ENCODE results near the gene ARHGEF26.
A peak's percentile ranks its signal among the peaks of the same experiment; 100 is the strongest.

ARHGEF26 gene

GRCh38 chr3:154210986-154211385, 89.8 kb downstream of the ARHGEF26 start:
- Histone ChIP-seq H3K27me3 (ENCODE audit: low read depth, low read length) (no peaks in the 10 kb centered on the region), H3K4me1 (ENCODE audit: control insufficient read depth in 1 of 2, insufficient read depth in 2 of 2, low read length in 2 of 2) (no peaks in the 10 kb centered on the region), H3K4me3 (ENCODE audit: low read depth in 1 of 2, low read length in 2 of 2) (no peak overlapping the region), H3K27ac (ENCODE audit: low read length) (no peak overlapping the region), H3K9me3 (ENCODE audit: control insufficient read depth in 1 of 2, low read length in 2 of 2) (no peaks in the 10 kb centered on the region), H3K36me3 (ENCODE audit: control insufficient read depth in 1 of 2, insufficient read depth in 2 of 2, low read length in 2 of 2) (peaks cover 3 to 10% of the 10 kb centered on the region in 2 donors)

GRCh38 chr3:154214306-154214705, 93.1 kb downstream of the ARHGEF26 start:
- H3K4me3 ChIP-seq (ENCODE audit: low read depth in 1 of 2, low read length in 2 of 2), result no peak overlapping the region
- H3K27me3 ChIP-seq (ENCODE audit: low read depth, low read length), result no peaks in the 10 kb centered on the region
- H3K9me3 ChIP-seq (ENCODE audit: control insufficient read depth in 1 of 2, low read length in 2 of 2), result no peaks in the 10 kb centered on the region
- H3K36me3 ChIP-seq (ENCODE audit: control insufficient read depth in 1 of 2, insufficient read depth in 2 of 2, low read length in 2 of 2), result peaks cover 7 to 8% of the 10 kb centered on the region in 2 donors
- H3K27ac ChIP-seq (ENCODE audit: low read length), result no peak overlapping the region
- peaks cover 0 to 5% of the 10 kb centered on the region in 2 donors for H3K4me1 ChIP-seq (ENCODE audit: control insufficient read depth in 1 of 2, insufficient read depth in 2 of 2, low read length in 2 of 2)

- no peaks in the 10 kb centered on the region for H3K27me3 ChIP-seq (ENCODE audit: low read depth, low read length)
- H3K4me1 ChIP-seq (ENCODE audit: control insufficient read depth in 1 of 2, insufficient read depth in 2 of 2, low read length in 2 of 2), result peaks cover 0 to 5% of the 10 kb centered on the region in 2 donors
- H3K36me3 ChIP-seq (ENCODE audit: control insufficient read depth in 1 of 2, insufficient read depth in 2 of 2, low read length in 2 of 2), result peaks cover 8 to 14% of the 10 kb centered on the region in 2 donors
- H3K9me3 ChIP-seq (ENCODE audit: control insufficient read depth in 1 of 2, low read length in 2 of 2), result no peaks in the 10 kb centered on the region
- H3K4me3 ChIP-seq (ENCODE audit: low read depth in 1 of 2, low read length in 2 of 2), result no peak overlapping the region
- H3K27ac ChIP-seq (ENCODE audit: low read length), result no peak overlapping the region
These were observed 96.5 kb downstream of the ARHGEF26 start for GRCh38 chr3:154217671-154218070.

GRCh38 chr3:154218728-154219127, 97.5 kb downstream of the ARHGEF26 start:
- no peak overlapping the region for H3K4me3 ChIP-seq (ENCODE audit: low read depth in 1 of 2, low read length in 2 of 2)
- H3K27ac ChIP-seq (ENCODE audit: low read length), result no peak overlapping the region
- no peaks in the 10 kb centered on the region for H3K9me3 ChIP-seq (ENCODE audit: control insufficient read depth in 1 of 2, low read length in 2 of 2)
- no peaks in the 10 kb centered on the region for H3K27me3 ChIP-seq (ENCODE audit: low read depth, low read length)
- H3K4me1 ChIP-seq (ENCODE audit: control insufficient read depth in 1 of 2, insufficient read depth in 2 of 2, low read length in 2 of 2), result peaks cover 0 to 5% of the 10 kb centered on the region in 2 donors
- peaks cover 6 to 14% of the 10 kb centered on the region in 2 donors for H3K36me3 ChIP-seq (ENCODE audit: control insufficient read depth in 1 of 2, insufficient read depth in 2 of 2, low read length in 2 of 2)

- Histone ChIP-seq H3K36me3 (ENCODE audit: control insufficient read depth in 1 of 2, insufficient read depth in 2 of 2, low read length in 2 of 2) (peaks cover 5 to 9% of the 10 kb centered on the region in 2 donors), H3K27me3 (ENCODE audit: low read depth, low read length) (no peaks in the 10 kb centered on the region), H3K4me1 (ENCODE audit: control insufficient read depth in 1 of 2, insufficient read depth in 2 of 2, low read length in 2 of 2) (peaks cover 0 to 9% of the 10 kb centered on the region in 2 donors), H3K9me3 (ENCODE audit: control insufficient read depth in 1 of 2, low read length in 2 of 2) (no peaks in the 10 kb centered on the region), H3K27ac (ENCODE audit: low read length) (no peak overlapping the region), H3K4me3 (ENCODE audit: low read depth in 1 of 2, low read length in 2 of 2) (no peak overlapping the region)
These were observed 99.3 kb downstream of the ARHGEF26 start for GRCh38 chr3:154220462-154220861.

GRCh38 chr3:154223519-154223918, 102.3 kb downstream of the ARHGEF26 start:
- Histone ChIP-seq H3K4me3 (ENCODE audit: low read depth in 1 of 2, low read length in 2 of 2) (no peak overlapping the region), H3K9me3 (ENCODE audit: control insufficient read depth in 1 of 2, low read length in 2 of 2) (no peaks in the 10 kb centered on the region), H3K36me3 (ENCODE audit: control insufficient read depth in 1 of 2, insufficient read depth in 2 of 2, low read length in 2 of 2) (peaks cover 6 to 10% of the 10 kb centered on the region in 2 donors), H3K4me1 (ENCODE audit: control insufficient read depth in 1 of 2, insufficient read depth in 2 of 2, low read length in 2 of 2) (peaks cover 0 to 5% of the 10 kb centered on the region in 2 donors), H3K27me3 (ENCODE audit: low read depth, low read length) (no peaks in the 10 kb centered on the region), H3K27ac (ENCODE audit: low read length) (no peak overlapping the region)

- Histone ChIP-seq H3K36me3 (ENCODE audit: control insufficient read depth in 1 of 2, insufficient read depth in 2 of 2, low read length in 2 of 2) (peaks cover 5 to 6% of the 10 kb centered on the region in 2 donors), H3K4me3 (ENCODE audit: low read depth in 1 of 2, low read length in 2 of 2) (no peak overlapping the region), H3K27me3 (ENCODE audit: low read depth, low read length) (no peaks in the 10 kb centered on the region), H3K9me3 (ENCODE audit: control insufficient read depth in 1 of 2, low read length in 2 of 2) (no peaks in the 10 kb centered on the region), H3K27ac (ENCODE audit: low read length) (no peak overlapping the region), H3K4me1 (ENCODE audit: control insufficient read depth in 1 of 2, insufficient read depth in 2 of 2, low read length in 2 of 2) (peaks cover 0 to 5% of the 10 kb centered on the region in 2 donors)
These were observed 103.2 kb downstream of the ARHGEF26 start for GRCh38 chr3:154224366-154224765.

GRCh38 chr3:154224866-154225265, 103.7 kb downstream of the ARHGEF26 start:
- H3K4me1 ChIP-seq (ENCODE audit: control insufficient read depth in 1 of 2, insufficient read depth in 2 of 2, low read length in 2 of 2), result peaks cover 0 to 5% of the 10 kb centered on the region in 2 donors
- H3K27ac ChIP-seq (ENCODE audit: low read length), result no peak overlapping the region
- peaks cover 5 to 6% of the 10 kb centered on the region in 2 donors for H3K36me3 ChIP-seq (ENCODE audit: control insufficient read depth in 1 of 2, insufficient read depth in 2 of 2, low read length in 2 of 2)
- no peaks in the 10 kb centered on the region for H3K9me3 ChIP-seq (ENCODE audit: control insufficient read depth in 1 of 2, low read length in 2 of 2)
- H3K27me3 ChIP-seq (ENCODE audit: low read depth, low read length), result no peaks in the 10 kb centered on the region
- no peak overlapping the region for H3K4me3 ChIP-seq (ENCODE audit: low read depth in 1 of 2, low read length in 2 of 2)

GRCh38 chr3:154225536-154225935, 104.3 kb downstream of the ARHGEF26 start:
- Histone ChIP-seq H3K9me3 (ENCODE audit: control insufficient read depth in 1 of 2, low read length in 2 of 2) (no peaks in the 10 kb centered on the region), H3K27ac (ENCODE audit: low read length) (peak overlapping the region; percentile 18), H3K4me1 (ENCODE audit: control insufficient read depth in 1 of 2, insufficient read depth in 2 of 2, low read length in 2 of 2) (peaks cover 0 to 5% of the 10 kb centered on the region in 2 donors), H3K4me3 (ENCODE audit: low read depth in 1 of 2, low read length in 2 of 2) (no peak overlapping the region), H3K27me3 (ENCODE audit: low read depth, low read length) (no peaks in the 10 kb centered on the region), H3K36me3 (ENCODE audit: control insufficient read depth in 1 of 2, insufficient read depth in 2 of 2, low read length in 2 of 2) (peaks cover 0 to 5% of the 10 kb centered on the region in 2 donors)

- H3K27ac ChIP-seq (ENCODE audit: low read length), result no peak overlapping the region
- no peaks in the 10 kb centered on the region for H3K27me3 ChIP-seq (ENCODE audit: low read depth, low read length)
- H3K4me1 ChIP-seq (ENCODE audit: control insufficient read depth in 1 of 2, insufficient read depth in 2 of 2, low read length in 2 of 2), result peaks cover 0 to 5% of the 10 kb centered on the region in 2 donors
- no peak overlapping the region for H3K4me3 ChIP-seq (ENCODE audit: low read depth in 1 of 2, low read length in 2 of 2)
- no peaks in the 10 kb centered on the region for H3K9me3 ChIP-seq (ENCODE audit: control insufficient read depth in 1 of 2, low read length in 2 of 2)
- peaks cover 3 to 5% of the 10 kb centered on the region in 2 donors for H3K36me3 ChIP-seq (ENCODE audit: control insufficient read depth in 1 of 2, insufficient read depth in 2 of 2, low read length in 2 of 2)
These were observed 106.3 kb downstream of the ARHGEF26 start for GRCh38 chr3:154227531-154227930.

- no peaks in the 10 kb centered on the region for H3K27me3 ChIP-seq (ENCODE audit: low read depth, low read length)
- peaks cover 0 to 5% of the 10 kb centered on the region in 2 donors for H3K4me1 ChIP-seq (ENCODE audit: control insufficient read depth in 1 of 2, insufficient read depth in 2 of 2, low read length in 2 of 2)
- peaks cover 3 to 5% of the 10 kb centered on the region in 2 donors for H3K36me3 ChIP-seq (ENCODE audit: control insufficient read depth in 1 of 2, insufficient read depth in 2 of 2, low read length in 2 of 2)
- no peaks in the 10 kb centered on the region for H3K9me3 ChIP-seq (ENCODE audit: control insufficient read depth in 1 of 2, low read length in 2 of 2)
- no peak overlapping the region for H3K27ac ChIP-seq (ENCODE audit: low read length)
- H3K4me3 ChIP-seq (ENCODE audit: low read depth in 1 of 2, low read length in 2 of 2), result no peak overlapping the region
These were observed 107.5 kb downstream of the ARHGEF26 start for GRCh38 chr3:154228561-154229216.

- Histone ChIP-seq H3K27me3 (ENCODE audit: low read depth, low read length) (no peaks in the 10 kb centered on the region), H3K4me1 (ENCODE audit: control insufficient read depth in 1 of 2, insufficient read depth in 2 of 2, low read length in 2 of 2) (peaks cover 0 to 4% of the 10 kb centered on the region in 2 donors), H3K4me3 (ENCODE audit: low read depth in 1 of 2, low read length in 2 of 2) (no peak overlapping the region), H3K27ac (ENCODE audit: low read length) (no peak overlapping the region), H3K36me3 (ENCODE audit: control insufficient read depth in 1 of 2, insufficient read depth in 2 of 2, low read length in 2 of 2) (peaks cover 5 to 7% of the 10 kb centered on the region in 2 donors), H3K9me3 (ENCODE audit: control insufficient read depth in 1 of 2, low read length in 2 of 2) (no peaks in the 10 kb centered on the region)
These were observed 108.0 kb downstream of the ARHGEF26 start for GRCh38 chr3:154229217-154229590.

Measured in muscle layer of duodenum (tissue), 2 donors.